SU-DHL-6 (cell line): ENCODE results near the gene ZNF594.
"Not testable (repeated sequence)": the region's sequence is repeated elsewhere in the genome, so short reads cannot be mapped to it uniquely, and the experiment has no call there.

Experiments
- CTCF ChIP-seq: fragments of 200-600 bp; sonication (generic); IDR thresholded peaks from one replicate; pipeline ENCODE4 v1.5.1; 2017; ENCODE audit warnings: antibody characterized with exemption, mild to moderate bottlenecking, low read length, moderate library complexity; ENCODE audit not compliant: insufficient read depth, poor library complexity, severe bottlenecking
- EZH2phosphoT487 ChIP-seq: fragments of 200-600 bp; sonication (generic), shearing (Covaris generic); conservative IDR thresholded peaks from 2 replicates; pipeline ENCODE4 v1.6.1; 2018; ENCODE audit warnings: mild to moderate bottlenecking, antibody characterized with exemption, low read length, moderate library complexity, mixed read lengths

GRCh38 chr17:5132503-5133225 is 59.0 kb downstream of the ZNF594 start:
- TF ChIP-seq CTCF, EZH2phosphoT487: not testable (repeated sequence)
